Panc1 (cell line): ENCODE results near the gene SPATA3. TPM values are rescaled to one million over a fixed set of nuclear protein-coding genes. Genes with fewer than 3 reads are reported as not detected.

Experiments
- ATAC-seq: fragments of 200-7000 bp; cut with Tn5 transposase; 2 replicates; pipeline ENCODE4 v1.9.1; 2020; ENCODE audit warnings: mild to moderate bottlenecking, moderate library complexity
- BruUV-seq: library from RNA; stranded (reverse); fragments of 400-500 nt; replicated peaks from 2 replicates; lab custom pipeline; 2021; lab: Mats Ljungman, UMichigan
- CTCF ChIA-PET: fragments of 300-600 bp; sonication (Branson Sonifier 250); formaldehyde crosslinking; loops from one replicate; lab custom pipeline; 2022; ENCODE audit warnings: antibody characterized with exemption; lab: Charles Lee
- POLR2A ChIA-PET: fragments of 300-600 bp; sonication (Branson Sonifier 250); formaldehyde crosslinking; loops from one replicate; lab custom pipeline; 2022; ENCODE audit warnings: antibody characterized with exemption; lab: Charles Lee
- DNase-seq: peaks from one replicate; pipeline ENCODE4 v3.0.0-alpha.2; 2010; ENCODE audit warnings: low read depth, low spot score
- H3K27ac ChIP-seq: 2 replicates; pipeline ENCODE4 v1.5.1; 2011; ENCODE audit warnings: mild to moderate bottlenecking, low read length, inconsistent platforms
- H3K27me3 ChIP-seq: fragments of 200-500 bp; sonication (Bioruptor generic); 2 replicates; pipeline ENCODE4 v1.6.0; 2014; ENCODE audit warnings: low read length, inconsistent platforms; ENCODE audit not compliant: control insufficient read depth, insufficient read depth
- H3K36me3 ChIP-seq: fragments of 200-500 bp; sonication (Bioruptor generic); 2 replicates; pipeline ENCODE4 v1.5.1; 2014; ENCODE audit warnings: inconsistent platforms, mild to moderate bottlenecking, low read length, moderate library complexity; ENCODE audit not compliant: control insufficient read depth, insufficient read depth
- H3K4me1 ChIP-seq: 2 replicates; pipeline ENCODE4 v1.5.1; 2011; ENCODE audit warnings: inconsistent platforms, mild to moderate bottlenecking, low read length, moderate library complexity; ENCODE audit not compliant: control insufficient read depth, insufficient read depth
- H3K4me3 ChIP-seq, 2 experiments: 2 replicates each; pipeline ENCODE4 v1.5.1; 2011 to 2012; ENCODE audit warnings: low read depth in 2 of 2, low read length in 2 of 2, mild to moderate bottlenecking in 2 of 2, inconsistent platforms in 1 of 2, moderate library complexity in 1 of 2
- H3K9me3 ChIP-seq: fragments of 200-500 bp; sonication (Bioruptor generic); 2 replicates; pipeline ENCODE4 v1.5.1; 2014; ENCODE audit warnings: low read depth, mild to moderate bottlenecking, inconsistent platforms, low read length, moderate library complexity; ENCODE audit not compliant: control insufficient read depth, insufficient read depth
- POLR2AphosphoS5 ChIP-seq: IDR thresholded peaks from 2 replicates; pipeline ENCODE4 v1.6.1; 2012; ENCODE audit warnings: mild to moderate bottlenecking, low read depth, low read length, moderate library complexity
- SIN3A ChIP-seq: IDR thresholded peaks from 2 replicates; pipeline ENCODE4 v1.6.1; 2012; ENCODE audit warnings: low read depth, mild to moderate bottlenecking, low read length, moderate library complexity, borderline replicate concordance; ENCODE audit not compliant: insufficient read depth
- TCF7L2 ChIP-seq: IDR thresholded peaks from 2 replicates; pipeline ENCODE4 v1.6.1; 2011; ENCODE audit warnings: mild to moderate bottlenecking, low read depth, low read length, inconsistent platforms
- in situ Hi-C: cut with HindIII; loops from 2 replicates; pipeline ENCODE4 v1.10.0; 2016; ENCODE audit warnings: low sequenced_read_pairs, low pct_unique_long_range_greater_than_20kb
- intact Hi-C: fragments of 100-400 bp; cut with micrococcal nuclease; formaldehyde crosslinking; loops from one replicate; pipeline ENCODE4 v1.10.0; 2022; ENCODE audit not compliant: unreplicated experiment
- total RNA-seq: library from RNA; stranded (reverse); gene quantifications from one replicate; pipeline ENCODE4 v1.2.1, GENCODE V29; 2021; ENCODE audit not compliant: unreplicated experiment
- TF ChIP-seq, protein P1 (sequence below): fragments of 450-650 bp; IDR thresholded peaks from 2 replicates; pipeline ENCODE4 v1.5.1; 2017; ENCODE audit warnings: mild to moderate bottlenecking
- TF ChIP-seq, protein P2 (sequence below), 2 experiments: IDR thresholded peaks; 2 replicates each; pipeline ENCODE4 v1.6.1; 2011 to 2012; ENCODE audit warnings: low read depth in 2 of 2, control low read depth in 1 of 2, low read length in 1 of 2, mild to moderate bottlenecking in 1 of 2, moderate library complexity in 1 of 2; ENCODE audit not compliant: insufficient read depth in 1 of 2

The SPATA3 gene
- total RNA-seq, 1 experiment from 2014 or later: not detected

DNA sequence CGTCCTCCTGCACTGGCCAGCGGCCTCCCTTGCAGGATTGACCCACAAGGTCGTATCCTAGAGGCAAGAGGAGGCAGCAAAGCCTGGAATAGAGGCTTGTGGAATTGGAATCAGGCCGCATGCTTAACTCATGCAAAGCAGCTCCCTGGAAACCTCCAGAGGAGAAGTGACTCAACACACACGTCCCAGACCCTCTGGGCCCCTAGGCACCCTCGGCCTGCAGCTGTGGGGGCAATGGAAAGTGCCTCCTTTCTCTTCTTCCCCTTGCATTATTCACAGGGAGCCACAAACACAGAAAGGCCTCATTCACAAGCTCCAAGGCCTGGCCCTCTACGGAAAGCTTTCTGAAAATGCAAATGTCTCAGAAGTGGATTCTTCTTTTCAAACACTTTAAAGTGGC is 19.6 kb downstream of the SPATA3 start:
- ChIA-PET CTCF (no interaction called here), POLR2A (no interaction called here)
- no peaks in the 10 kb centered on the region for H3K4me1 ChIP-seq
- intact Hi-C loops (no loop called here), in situ Hi-C loops (no loop called here)
- no peaks in the 10 kb centered on the region for H3K9me3 ChIP-seq
- no TSS peak for BruUV-seq
- TF ChIP-seq SIN3A (no peak), TCF7L2 (no peak), POLR2AphosphoS5 (no peak)
- TF ChIP-seq, protein P1, sequence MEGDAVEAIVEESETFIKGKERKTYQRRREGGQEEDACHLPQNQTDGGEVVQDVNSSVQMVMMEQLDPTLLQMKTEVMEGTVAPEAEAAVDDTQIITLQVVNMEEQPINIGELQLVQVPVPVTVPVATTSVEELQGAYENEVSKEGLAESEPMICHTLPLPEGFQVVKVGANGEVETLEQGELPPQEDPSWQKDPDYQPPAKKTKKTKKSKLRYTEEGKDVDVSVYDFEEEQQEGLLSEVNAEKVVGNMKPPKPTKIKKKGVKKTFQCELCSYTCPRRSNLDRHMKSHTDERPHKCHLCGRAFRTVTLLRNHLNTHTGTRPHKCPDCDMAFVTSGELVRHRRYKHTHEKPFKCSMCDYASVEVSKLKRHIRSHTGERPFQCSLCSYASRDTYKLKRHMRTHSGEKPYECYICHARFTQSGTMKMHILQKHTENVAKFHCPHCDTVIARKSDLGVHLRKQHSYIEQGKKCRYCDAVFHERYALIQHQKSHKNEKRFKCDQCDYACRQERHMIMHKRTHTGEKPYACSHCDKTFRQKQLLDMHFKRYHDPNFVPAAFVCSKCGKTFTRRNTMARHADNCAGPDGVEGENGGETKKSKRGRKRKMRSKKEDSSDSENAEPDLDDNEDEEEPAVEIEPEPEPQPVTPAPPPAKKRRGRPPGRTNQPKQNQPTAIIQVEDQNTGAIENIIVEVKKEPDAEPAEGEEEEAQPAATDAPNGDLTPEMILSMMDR: no peak
- TF ChIP-seq, protein P2, sequence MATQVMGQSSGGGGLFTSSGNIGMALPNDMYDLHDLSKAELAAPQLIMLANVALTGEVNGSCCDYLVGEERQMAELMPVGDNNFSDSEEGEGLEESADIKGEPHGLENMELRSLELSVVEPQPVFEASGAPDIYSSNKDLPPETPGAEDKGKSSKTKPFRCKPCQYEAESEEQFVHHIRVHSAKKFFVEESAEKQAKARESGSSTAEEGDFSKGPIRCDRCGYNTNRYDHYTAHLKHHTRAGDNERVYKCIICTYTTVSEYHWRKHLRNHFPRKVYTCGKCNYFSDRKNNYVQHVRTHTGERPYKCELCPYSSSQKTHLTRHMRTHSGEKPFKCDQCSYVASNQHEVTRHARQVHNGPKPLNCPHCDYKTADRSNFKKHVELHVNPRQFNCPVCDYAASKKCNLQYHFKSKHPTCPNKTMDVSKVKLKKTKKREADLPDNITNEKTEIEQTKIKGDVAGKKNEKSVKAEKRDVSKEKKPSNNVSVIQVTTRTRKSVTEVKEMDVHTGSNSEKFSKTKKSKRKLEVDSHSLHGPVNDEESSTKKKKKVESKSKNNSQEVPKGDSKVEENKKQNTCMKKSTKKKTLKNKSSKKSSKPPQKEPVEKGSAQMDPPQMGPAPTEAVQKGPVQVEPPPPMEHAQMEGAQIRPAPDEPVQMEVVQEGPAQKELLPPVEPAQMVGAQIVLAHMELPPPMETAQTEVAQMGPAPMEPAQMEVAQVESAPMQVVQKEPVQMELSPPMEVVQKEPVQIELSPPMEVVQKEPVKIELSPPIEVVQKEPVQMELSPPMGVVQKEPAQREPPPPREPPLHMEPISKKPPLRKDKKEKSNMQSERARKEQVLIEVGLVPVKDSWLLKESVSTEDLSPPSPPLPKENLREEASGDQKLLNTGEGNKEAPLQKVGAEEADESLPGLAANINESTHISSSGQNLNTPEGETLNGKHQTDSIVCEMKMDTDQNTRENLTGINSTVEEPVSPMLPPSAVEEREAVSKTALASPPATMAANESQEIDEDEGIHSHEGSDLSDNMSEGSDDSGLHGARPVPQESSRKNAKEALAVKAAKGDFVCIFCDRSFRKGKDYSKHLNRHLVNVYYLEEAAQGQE (IDR thresholded peaks at IDR 0.05; ENCODE audit: insufficient read depth in 1 of 2, low read depth in 2 of 2, low read length in 1 of 2): no peak
- ATAC-seq (no peak), DNase-seq (no peak)
- no peaks in the 10 kb centered on the region for H3K36me3 ChIP-seq
- no peak overlapping the region for H3K4me3 ChIP-seq
- H3K27ac ChIP-seq: no peak overlapping the region
- no peaks in the 10 kb centered on the region for H3K27me3 ChIP-seq

DNA sequence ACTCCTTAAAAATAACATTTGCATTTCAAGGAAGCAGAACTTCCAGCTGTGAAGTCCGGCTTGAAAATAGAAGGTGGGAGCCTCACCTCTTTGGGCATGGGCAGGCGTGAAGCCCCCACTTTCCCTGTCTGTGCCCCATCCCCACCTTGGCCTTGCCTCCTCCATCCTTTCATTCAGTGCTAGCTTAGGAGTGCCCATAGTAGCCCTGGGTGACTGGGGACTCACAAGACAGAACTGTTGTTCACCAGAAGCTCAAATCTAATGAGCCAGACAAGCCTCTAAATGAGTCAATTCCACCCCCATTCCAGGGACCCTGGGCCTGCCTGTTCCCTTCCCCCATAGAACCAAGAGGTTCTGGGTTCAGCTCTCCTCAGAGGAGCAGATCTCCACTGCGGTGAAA is 20.0 kb downstream of the SPATA3 start:
- intact Hi-C loops: no loop called here
- no peaks in the 10 kb centered on the region for H3K4me1 ChIP-seq
- ChIA-PET POLR2A (no interaction called here), CTCF (no interaction called here)
- DNase-seq (no peak), ATAC-seq (no peak)
- H3K4me3 ChIP-seq: no peak overlapping the region
- in situ Hi-C loops: no loop called here
- no peaks in the 10 kb centered on the region for H3K36me3 ChIP-seq
- no peaks in the 10 kb centered on the region for H3K9me3 ChIP-seq
- BruUV-seq: no TSS peak
- TF ChIP-seq TCF7L2 (no peak), POLR2AphosphoS5 (no peak), SIN3A (no peak)
- TF ChIP-seq, protein P1: no peak
- TF ChIP-seq, protein P2 (IDR thresholded peaks at IDR 0.05; ENCODE audit: insufficient read depth in 1 of 2, low read depth in 2 of 2, low read length in 1 of 2): no peak
- no peaks in the 10 kb centered on the region for H3K27me3 ChIP-seq
- H3K27ac ChIP-seq: no peak overlapping the region
